Measurements from ENCODE around the gene NGRN. TPM values are rescaled to one million over a fixed set of nuclear protein-coding genes. Genes with fewer than 3 reads are reported as not detected.

Gene NGRN
- total RNA-seq, 1 donor from 2014 or later = 124 TPM

DNA sequence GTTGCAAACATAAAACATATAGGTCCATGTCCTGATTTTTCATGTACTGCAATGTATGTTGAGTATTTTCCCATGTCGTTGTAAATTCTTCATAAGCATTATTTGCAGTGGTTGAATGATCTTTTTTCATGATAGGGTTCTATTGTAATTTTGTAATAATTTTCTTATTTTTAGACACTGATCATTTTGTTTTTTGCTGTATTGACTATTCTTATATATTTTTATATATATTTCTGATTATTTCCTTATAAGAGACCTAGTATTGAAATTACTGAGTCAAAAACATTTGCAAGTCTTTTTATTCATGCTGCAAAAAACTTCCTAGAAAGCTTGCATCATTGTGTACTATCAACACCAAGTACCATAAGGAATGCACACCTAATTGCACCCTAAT is 55.4 kb downstream of the NGRN start:
- H3K36me3 ChIP-seq (ENCODE audit: control insufficient read depth, insufficient read depth, low read length) = no peaks in the 10 kb centered on the region
- H3K27me3 ChIP-seq (ENCODE audit: control insufficient read depth, insufficient read depth, low read length) = no peaks in the 10 kb centered on the region
- H3K4me3 ChIP-seq (ENCODE audit: low read depth, low read length) = no peak overlapping the region
- TF ChIP-seq, protein P1, sequence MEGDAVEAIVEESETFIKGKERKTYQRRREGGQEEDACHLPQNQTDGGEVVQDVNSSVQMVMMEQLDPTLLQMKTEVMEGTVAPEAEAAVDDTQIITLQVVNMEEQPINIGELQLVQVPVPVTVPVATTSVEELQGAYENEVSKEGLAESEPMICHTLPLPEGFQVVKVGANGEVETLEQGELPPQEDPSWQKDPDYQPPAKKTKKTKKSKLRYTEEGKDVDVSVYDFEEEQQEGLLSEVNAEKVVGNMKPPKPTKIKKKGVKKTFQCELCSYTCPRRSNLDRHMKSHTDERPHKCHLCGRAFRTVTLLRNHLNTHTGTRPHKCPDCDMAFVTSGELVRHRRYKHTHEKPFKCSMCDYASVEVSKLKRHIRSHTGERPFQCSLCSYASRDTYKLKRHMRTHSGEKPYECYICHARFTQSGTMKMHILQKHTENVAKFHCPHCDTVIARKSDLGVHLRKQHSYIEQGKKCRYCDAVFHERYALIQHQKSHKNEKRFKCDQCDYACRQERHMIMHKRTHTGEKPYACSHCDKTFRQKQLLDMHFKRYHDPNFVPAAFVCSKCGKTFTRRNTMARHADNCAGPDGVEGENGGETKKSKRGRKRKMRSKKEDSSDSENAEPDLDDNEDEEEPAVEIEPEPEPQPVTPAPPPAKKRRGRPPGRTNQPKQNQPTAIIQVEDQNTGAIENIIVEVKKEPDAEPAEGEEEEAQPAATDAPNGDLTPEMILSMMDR (IDR thresholded peaks at IDR 0.05; ENCODE audit: insufficient read depth, low read length, poor library complexity, severe bottlenecking) = no peak
- DNase-seq (ENCODE audit: low read depth) = no peak

Other genes starting within 250 kb of the NGRN start
- 79.1 and 92.7 TPM in 2 replicates for gene IDH2, start 163.2 kb upstream of the NGRN start, total RNA-seq
- gene SEMA4B, start 64.3 kb upstream of the NGRN start, total RNA-seq = 44.2 and 51.2 TPM in 2 replicates
- 33.6 and 38.1 TPM in 2 replicates for gene CIB1, start 31.7 kb upstream of the NGRN start, total RNA-seq
- gene GDPGP1, start 31.5 kb upstream of the NGRN start, total RNA-seq = 8.1 and 11.0 TPM in 2 replicates
- gene TTLL13, start 16.1 kb upstream of the NGRN start, total RNA-seq = 0.41 TPM in 1 of 2 replicates, not detected in the other
- gene ZNF774, start 86.6 kb downstream of the NGRN start, total RNA-seq = 2.0 and 4.0 TPM in 2 replicates
- 197 and 205 TPM in 2 replicates for gene IQGAP1, start 122.6 kb downstream of the NGRN start, total RNA-seq

Measured in kidney epithelial cell (primary cell).